Peyer's patch (tissue), 4 donors: ENCODE measurements around the gene CACTIN. TPM values are rescaled to one million over a fixed set of nuclear protein-coding genes. Genes with fewer than 3 reads are reported as not detected.

Source experiments
- DNase-seq, 3 donors: peaks; one replicate each; pipeline ENCODE4 v3.0.0-alpha.2; 2017 to 2019
- H3K27ac ChIP-seq, 4 donors: fragments of 200-600 bp; sonication (generic); one replicate each; pipeline ENCODE4 v1.5.1; 2016 to 2019
- H3K27me3 ChIP-seq, 2 donors: fragments of 200-600 bp; sonication (generic); one replicate each; pipeline ENCODE4 v1.5.1; 2019
- H3K36me3 ChIP-seq, 3 donors: fragments of 200-600 bp; sonication (generic); one replicate each; pipeline ENCODE4 v1.5.1; 2016 to 2019
- H3K4me1 ChIP-seq, 4 donors: fragments of 200-600 bp; sonication (generic); one replicate each; pipeline ENCODE4 v1.5.1; 2016 to 2019
- H3K4me3 ChIP-seq, 4 donors: fragments of 200-600 bp; sonication (generic); 1 replicate in 3 of 4; 2 replicates in 1 of 4; pipeline ENCODE4 v1.5.1; 2016 to 2019; ENCODE audit warnings: mild to moderate bottlenecking in 1 of 4
- H3K9me3 ChIP-seq, 4 donors: fragments of 200-600 bp; sonication (generic); one replicate each; pipeline ENCODE4 v1.5.1; 2016 to 2019; ENCODE audit warnings: mild to moderate bottlenecking in 1 of 4
- POLR2A ChIP-seq, 2 donors: fragments of 450-650 bp; IDR thresholded peaks; one replicate each; pipeline ENCODE4 v1.5.1; 2017; ENCODE audit warnings: antibody characterized with exemption in 2 of 2, mild to moderate bottlenecking in 2 of 2, moderate library complexity in 2 of 2
- total RNA-seq, 4 donors: library from RNA; depleted of rRNA; stranded (reverse); fragments of >200 nt; gene quantifications; one replicate each; pipeline ENCODE4 v1.1.0, GENCODE V29; 2016
- TF ChIP-seq, protein P1 (sequence below), 6 experiments: fragments of 450-650 bp in 4 of 6; fragments of 200-600 bp in 2 of 6; sonication (generic) in 1 of 6; IDR thresholded peaks; one replicate each; pipeline ENCODE4 v1.5.1; 2017 to 2019; ENCODE audit warnings: antibody characterized with exemption in 6 of 6, mild to moderate bottlenecking in 3 of 6, moderate library complexity in 1 of 6

The CACTIN gene
- total RNA-seq, 4 donors from 2014 or later, result 21.2 to 60.2 (median 33.3) TPM

DNA sequence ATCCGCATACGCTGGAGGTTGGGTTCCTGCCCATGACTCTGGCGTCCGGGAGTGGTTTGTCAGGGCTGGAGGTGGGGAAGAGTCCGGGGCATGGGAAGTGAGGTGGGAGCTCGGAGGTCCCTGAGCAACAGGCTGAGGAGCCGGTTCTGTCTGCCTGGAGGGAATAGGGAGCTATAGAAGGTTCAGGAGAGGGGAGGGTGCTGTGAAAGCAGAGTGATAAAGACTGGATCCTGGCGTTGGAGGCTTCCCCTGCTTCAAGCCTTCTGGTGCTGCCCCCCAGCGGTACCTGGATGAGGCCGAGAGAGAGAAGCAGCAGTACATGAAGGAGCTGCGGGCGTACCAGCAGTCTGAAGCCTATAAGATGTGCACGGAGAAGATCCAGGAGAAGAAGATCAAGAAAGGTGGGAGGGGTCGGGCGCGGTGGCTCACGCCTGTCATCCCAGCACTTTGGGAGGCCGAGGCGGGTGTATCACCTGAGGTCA lies 51.3 kb downstream of the CACTIN start:
- H3K27me3 ChIP-seq, result no peaks in the 10 kb centered on the region
- H3K4me1 ChIP-seq, result peaks cover 0 to 37% (median 8%) of the 10 kb centered on the region in 4 donors
- peaks cover 0 to 5% (median 0%) of the 10 kb centered on the region in 3 donors for H3K36me3 ChIP-seq
- DNase-seq, result no peak
- H3K9me3 ChIP-seq, result no peaks in the 10 kb centered on the region
- TF ChIP-seq, protein P1, sequence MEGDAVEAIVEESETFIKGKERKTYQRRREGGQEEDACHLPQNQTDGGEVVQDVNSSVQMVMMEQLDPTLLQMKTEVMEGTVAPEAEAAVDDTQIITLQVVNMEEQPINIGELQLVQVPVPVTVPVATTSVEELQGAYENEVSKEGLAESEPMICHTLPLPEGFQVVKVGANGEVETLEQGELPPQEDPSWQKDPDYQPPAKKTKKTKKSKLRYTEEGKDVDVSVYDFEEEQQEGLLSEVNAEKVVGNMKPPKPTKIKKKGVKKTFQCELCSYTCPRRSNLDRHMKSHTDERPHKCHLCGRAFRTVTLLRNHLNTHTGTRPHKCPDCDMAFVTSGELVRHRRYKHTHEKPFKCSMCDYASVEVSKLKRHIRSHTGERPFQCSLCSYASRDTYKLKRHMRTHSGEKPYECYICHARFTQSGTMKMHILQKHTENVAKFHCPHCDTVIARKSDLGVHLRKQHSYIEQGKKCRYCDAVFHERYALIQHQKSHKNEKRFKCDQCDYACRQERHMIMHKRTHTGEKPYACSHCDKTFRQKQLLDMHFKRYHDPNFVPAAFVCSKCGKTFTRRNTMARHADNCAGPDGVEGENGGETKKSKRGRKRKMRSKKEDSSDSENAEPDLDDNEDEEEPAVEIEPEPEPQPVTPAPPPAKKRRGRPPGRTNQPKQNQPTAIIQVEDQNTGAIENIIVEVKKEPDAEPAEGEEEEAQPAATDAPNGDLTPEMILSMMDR (IDR thresholded peaks at IDR 0.05), result peak in 3 of 6 experiments; percentile 10 to 16 (median 14)
- no peak for TF ChIP-seq POLR2A (IDR thresholded peaks at IDR 0.05)
- H3K27ac ChIP-seq, result no peak overlapping the region
- no peak overlapping the region for H3K4me3 ChIP-seq

DNA sequence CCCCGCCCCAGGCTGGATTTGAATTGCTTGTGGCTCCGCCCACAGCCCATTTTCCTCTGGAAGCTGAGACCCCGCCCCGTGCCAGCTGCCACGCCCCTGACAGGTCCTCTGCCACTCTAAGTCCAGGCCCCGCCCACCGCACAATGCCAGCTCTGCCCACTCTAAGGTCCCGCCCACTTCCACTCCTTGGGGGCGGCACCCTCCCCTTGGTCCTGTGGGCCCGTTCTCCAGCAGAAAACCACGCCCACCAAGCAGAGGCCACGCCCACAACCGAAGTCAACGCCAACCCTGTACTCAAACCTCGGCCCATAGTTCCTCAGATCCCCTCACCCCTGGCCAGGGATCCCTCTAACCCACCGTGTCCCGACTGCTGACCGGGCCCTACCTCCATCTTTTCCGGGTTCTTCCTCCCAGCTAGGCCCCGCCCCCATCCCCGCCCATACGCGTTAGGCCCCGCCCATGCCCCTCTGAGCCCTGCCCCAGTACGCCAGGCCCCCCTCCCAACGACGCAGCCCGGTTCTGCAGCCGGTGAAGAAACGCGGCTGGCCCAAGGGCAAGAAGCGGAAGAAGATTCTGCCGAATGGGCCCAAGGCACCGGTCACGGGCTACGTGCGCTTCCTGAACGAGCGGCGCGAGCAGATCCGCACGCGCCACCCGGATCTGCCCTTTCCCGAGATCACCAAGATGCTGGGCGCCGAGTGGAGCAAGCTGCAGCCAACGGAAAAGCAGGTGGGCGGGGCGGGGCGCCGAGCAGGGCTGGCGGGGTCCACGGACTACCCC lies 52.5 kb downstream of the CACTIN start:
- H3K9me3 ChIP-seq, result no peaks in the 10 kb centered on the region
- DNase-seq, result peak; percentile 81 to 97 (median 95)
- H3K27ac ChIP-seq, result peak overlapping the region in 3 of 4 donors; percentile 82 to 91 (median 86)
- TF ChIP-seq, protein P1 (IDR thresholded peaks at IDR 0.05), result no peak
- TF ChIP-seq POLR2A (IDR thresholded peaks at IDR 0.05), result no peak
- peak overlapping the region; percentile 62 to 93 (median 74) for H3K4me3 ChIP-seq
- no peaks in the 10 kb centered on the region for H3K27me3 ChIP-seq
- H3K4me1 ChIP-seq, result peaks cover 0 to 43% (median 8%) of the 10 kb centered on the region in 4 donors
- H3K36me3 ChIP-seq, result peaks cover 0 to 5% (median 0%) of the 10 kb centered on the region in 3 donors

DNA sequence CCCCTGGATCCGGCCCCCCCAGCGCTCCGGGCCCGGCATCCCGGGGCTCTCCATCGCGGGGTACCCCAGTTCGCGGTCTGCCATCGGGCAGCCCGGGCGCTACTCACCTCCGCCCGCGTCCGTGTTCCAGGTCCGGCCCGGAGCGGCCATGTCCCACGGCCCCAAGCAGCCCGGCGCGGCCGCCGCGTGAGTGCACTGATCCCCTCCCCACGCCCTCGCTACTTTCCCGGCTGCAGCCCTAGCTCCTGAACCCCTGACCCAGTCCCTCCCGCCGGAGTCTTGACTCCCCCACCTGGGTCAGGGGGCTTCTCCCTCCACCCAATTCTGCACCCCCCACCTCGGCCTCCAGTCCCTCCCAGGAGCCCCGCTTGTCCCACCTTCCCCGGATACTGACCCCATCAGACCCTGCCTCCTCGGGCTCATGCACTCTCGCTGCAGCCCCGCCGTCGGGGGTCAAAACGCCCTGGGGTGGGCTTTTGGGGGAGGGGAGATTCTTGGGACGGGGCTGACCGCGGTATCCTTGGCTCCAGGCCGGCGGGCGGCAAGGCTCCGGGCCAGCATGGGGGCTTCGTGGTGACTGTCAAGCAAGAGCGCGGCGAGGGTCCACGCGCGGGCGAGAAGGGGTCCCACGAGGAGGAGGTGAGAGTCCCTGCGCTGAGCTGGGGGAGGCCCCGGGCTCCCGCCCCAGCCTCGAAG lies 53.3 kb downstream of the CACTIN start:
- DNase-seq, result no peak
- TF ChIP-seq POLR2A (IDR thresholded peaks at IDR 0.05), result no peak
- TF ChIP-seq, protein P1 (IDR thresholded peaks at IDR 0.05), result no peak
- peaks cover 0 to 5% (median 0%) of the 10 kb centered on the region in 3 donors for H3K36me3 ChIP-seq

DNA sequence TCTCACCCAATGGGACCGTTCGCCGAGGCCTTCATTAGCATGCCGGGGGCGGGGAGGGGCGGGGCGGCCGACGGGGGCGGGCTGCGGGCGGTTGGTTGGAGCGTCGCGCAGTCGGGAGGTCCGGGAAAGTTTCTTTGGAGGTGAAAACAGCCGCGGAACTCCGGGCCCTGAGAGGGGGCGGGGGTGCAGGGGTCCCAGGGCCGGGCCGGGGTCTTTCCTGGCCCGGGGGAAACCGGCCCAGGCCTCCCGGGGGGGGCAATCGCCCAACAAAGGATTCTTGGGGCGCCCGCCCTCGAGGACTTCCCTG lies 53.8 kb downstream of the CACTIN start, which contains the start of gene HMG20B:
Gene HMG20B (plus strand): TSS at position 90 of the 307 bp plus-strand sequence. CDS start 366 bp downstream, outside the sequence.
- TF ChIP-seq POLR2A (IDR thresholded peaks at IDR 0.05), result peak in 1 of 2 donors; percentile 28
- TF ChIP-seq, protein P1 (IDR thresholded peaks at IDR 0.05), result no peak
- no peak for DNase-seq
- Histone ChIP-seq H3K27ac (peak within 1 kb of the TSS; percentile 75 to 91 (median 84)), H3K4me1 (peaks cover 0 to 41% (median 8%) of the 10 kb centered on the region in 4 donors), H3K4me3 (peak within 1 kb of the TSS; percentile 62 to 93 (median 74)), H3K9me3 (no peaks in the 10 kb centered on the region), H3K27me3 (no peaks in the 10 kb centered on the region), H3K36me3 (peaks cover 0 to 5% (median 0%) of the 10 kb centered on the region in 3 donors)

More for the DNA sequence above, 53.3 kb downstream of the CACTIN start:
- Histone ChIP-seq H3K27ac (peak overlapping the region; percentile 75 to 91 (median 84)), H3K4me3 (peak overlapping the region; percentile 62 to 93 (median 74)), H3K27me3 (no peaks in the 10 kb centered on the region), H3K9me3 (no peaks in the 10 kb centered on the region), H3K4me1 (peaks cover 0 to 45% (median 8%) of the 10 kb centered on the region in 4 donors)

DNA sequence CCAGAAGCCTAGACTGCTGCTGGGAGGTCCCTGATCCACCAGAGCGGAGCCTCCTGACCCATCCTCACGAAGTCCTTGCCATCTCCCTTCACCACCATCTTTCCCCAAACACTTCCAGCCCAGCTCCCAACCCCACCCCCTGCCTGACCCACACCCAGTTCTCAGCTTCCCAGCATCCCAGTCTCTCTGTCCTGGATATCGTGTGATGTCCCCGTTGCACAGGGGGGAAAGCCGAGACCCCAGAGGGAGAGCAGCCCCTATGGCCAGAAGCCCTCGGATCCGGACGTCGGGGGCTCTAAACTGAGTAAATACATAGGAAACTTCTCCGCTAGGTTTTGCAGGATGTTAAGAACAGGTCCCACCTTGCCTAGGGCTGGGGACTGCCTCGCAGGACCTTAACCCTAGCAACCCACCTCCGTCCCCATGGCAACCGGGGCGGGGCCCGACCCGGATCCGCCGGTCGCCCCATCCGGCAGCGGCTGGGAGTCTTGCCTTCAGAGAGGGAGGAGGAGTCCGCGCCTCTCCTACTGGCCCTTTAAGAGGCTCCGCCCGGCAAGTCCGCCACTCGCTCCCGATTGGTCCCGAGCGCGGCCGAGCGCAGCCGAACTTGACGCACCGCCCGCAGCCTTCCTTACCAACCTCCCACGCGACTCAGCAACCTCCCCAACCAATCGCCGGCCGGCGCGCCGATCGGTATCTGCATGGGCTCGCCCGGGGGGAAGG lies 54.3 kb downstream of the CACTIN start:
- H3K36me3 ChIP-seq, result peaks cover 0 to 5% (median 0%) of the 10 kb centered on the region in 3 donors
- peaks cover 0 to 36% (median 8%) of the 10 kb centered on the region in 4 donors for H3K4me1 ChIP-seq
- peak overlapping the region; percentile 62 to 93 (median 74) for H3K4me3 ChIP-seq
- peak; percentile 100 for DNase-seq
- TF ChIP-seq, protein P1 (IDR thresholded peaks at IDR 0.05), result peak in 1 of 6 experiments; percentile 3
- TF ChIP-seq POLR2A (IDR thresholded peaks at IDR 0.05), result no peak
- H3K27me3 ChIP-seq, result no peaks in the 10 kb centered on the region
- H3K27ac ChIP-seq, result peak overlapping the region; percentile 11 to 91 (median 69)
- no peaks in the 10 kb centered on the region for H3K9me3 ChIP-seq
